Erythroblast (primary cell): ENCODE data around the gene SUCNR1.

Experiments
- GATA1 ChIP-seq: IDR thresholded peaks from 2 replicates; pipeline ENCODE4 v1.6.1; 2011; ENCODE audit warnings: low read depth, mild to moderate bottlenecking, control low read depth, low read length, moderate library complexity
- POLR2A ChIP-seq: IDR thresholded peaks from 2 replicates; pipeline ENCODE4 v1.6.1; 2011; ENCODE audit warnings: mild to moderate bottlenecking, low read length

- TF ChIP-seq POLR2A = no peak
- TF ChIP-seq GATA1 = no peak
Observed at GRCh38 chr3:151864423-151865101, 8.9 kb upstream of the SUCNR1 start.
